Left cardiac atrium (tissue), 4 donors: ENCODE data around the gene TNFSF18. TPM values are rescaled to one million over a fixed set of nuclear protein-coding genes. Genes with fewer than 3 reads are reported as not detected.
A peak's percentile ranks its signal among the peaks of the same experiment; 100 is the strongest.

Source experiments
- ATAC-seq, 2 donors: fragments of 200-7000 bp; cut with Tn5 transposase; one replicate each; pipeline ENCODE4 v1.9.1; 2020; ENCODE audit warnings: mild to moderate bottlenecking in 2 of 2, moderate library complexity in 2 of 2
- DNase-seq: peaks from one replicate; pipeline ENCODE4 v3.0.0-alpha.2; 2020
- intact Hi-C, 2 donors: fragments of 100-400 bp; cut with DNase I; formaldehyde crosslinking; loops; one replicate each; pipeline versions ENCODE4 v1.14.1 to v1.15.1; 2022 to 2023
- total RNA-seq, 2 donors: library from RNA; stranded (reverse); fragmentation: NEBNext Ultra II Directional; extraction: Animal tissue kit (Norgen Biotek cat#: 25700); gene quantifications; one replicate each; pipeline ENCODE4 v1.2.1, GENCODE V29; 2021
- donor health status: DM: no; HTN: yes; CAD: no.
- donor health status: DM: no; HTN: yes; CAD: no; lungs with severe emphysema.
- donor health status: DM: yes; HTN: yes; CAD: no.
- donor health status: Dilated cardiomyopathy.

The TNFSF18 gene
- total RNA-seq, 2 donors from 2014 or later, result 0.15 TPM; not detected in 1

DNA sequence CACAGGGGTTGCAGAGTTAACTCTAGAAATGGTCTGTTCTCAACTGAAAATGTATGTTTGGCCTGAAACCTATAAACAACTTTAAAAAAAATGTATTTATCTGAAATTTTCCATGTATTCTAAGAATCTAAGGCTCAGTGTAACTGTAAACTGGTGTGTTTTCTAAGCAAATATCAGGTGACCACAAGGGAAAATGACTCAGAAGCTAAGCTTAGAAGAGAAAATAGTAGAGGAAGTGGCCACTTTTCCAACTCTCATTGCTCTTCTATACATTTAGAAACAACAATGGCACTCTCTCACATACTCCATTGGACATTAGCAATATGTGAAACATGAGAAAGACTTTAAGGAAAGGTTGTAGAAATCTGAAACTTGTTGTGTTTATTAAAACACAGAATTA, 7.5 kb downstream of the TNFSF18 start:
- ATAC-seq (no peak), DNase-seq (no peak)
- intact Hi-C loops, result no loop called here

DNA sequence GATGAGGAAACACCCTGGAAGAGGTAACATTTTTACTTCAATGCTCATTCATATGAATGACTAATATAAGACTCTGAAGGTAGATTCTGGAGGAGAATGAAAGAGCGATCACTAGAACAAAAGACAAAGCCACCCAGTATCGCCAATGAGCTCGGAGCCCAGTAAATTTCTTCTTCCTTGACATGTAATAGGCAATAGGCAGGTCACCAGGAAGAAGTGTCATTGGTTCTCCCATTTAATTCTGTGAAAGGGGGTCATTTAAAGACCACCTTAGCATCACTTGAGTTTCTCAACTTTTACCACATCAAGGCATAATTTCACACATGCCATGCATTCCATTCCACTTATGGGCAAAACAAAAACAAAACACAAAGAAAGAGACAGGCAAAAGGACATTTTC, 7.9 kb downstream of the TNFSF18 start:
- DNase-seq, result no peak
- intact Hi-C loops, result no loop called here
- ATAC-seq, result no peak

GRCh38 chr1:173039626-173040025, 11.1 kb downstream of the TNFSF18 start:
- no peak for ATAC-seq
- intact Hi-C loops, result no loop called here
- DNase-seq, result no peak

GRCh38 chr1:173038875-173039554, 11.7 kb downstream of the TNFSF18 start:
- intact Hi-C loops, result no loop called here
- ATAC-seq, result no peak
- no peak for DNase-seq

GRCh38 chr1:173024543-173024942, 26.2 kb downstream of the TNFSF18 start:
- no peak for ATAC-seq
- DNase-seq, result no peak
- intact Hi-C loops, result no loop called here

GRCh38 chr1:173023343-173023742, 27.4 kb downstream of the TNFSF18 start:
- ATAC-seq (no peak), DNase-seq (no peak)
- intact Hi-C loops, result no loop called here

DNA sequence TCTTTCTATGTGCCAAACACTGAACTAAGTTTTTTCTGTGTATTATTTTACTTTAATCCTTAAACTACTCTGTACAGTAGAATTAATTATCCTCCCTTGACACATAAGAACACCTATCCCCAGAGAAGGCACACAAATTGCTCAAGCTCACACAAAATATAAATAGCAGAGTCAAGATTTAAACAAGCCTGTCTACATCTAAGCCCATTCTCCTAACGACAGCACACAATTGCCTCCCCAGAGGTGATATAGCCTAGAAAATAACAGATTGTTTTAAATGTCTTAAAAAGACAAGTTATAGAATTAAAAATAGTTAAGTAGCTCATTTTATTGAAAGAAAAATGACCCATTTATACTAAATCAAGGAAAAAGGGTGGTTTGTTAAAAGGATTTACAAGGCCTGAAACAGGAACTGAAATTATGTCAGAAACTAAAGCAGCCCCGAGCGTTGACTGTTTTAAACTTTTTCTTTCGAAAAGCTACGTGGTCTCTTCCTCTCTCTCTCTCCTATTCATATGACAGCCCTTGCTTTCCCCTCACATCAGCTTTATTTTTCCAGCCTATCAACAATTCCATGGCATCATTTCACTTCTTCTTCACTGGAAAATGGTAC, 30.5 kb downstream of the TNFSF18 start:
- intact Hi-C loops, result no loop called here
- ATAC-seq (no peak), DNase-seq (no peak)

- no peak for ATAC-seq
- intact Hi-C loops, result no loop called here
- no peak for DNase-seq
Measured at GRCh38 chr1:173017792-173018191, 32.9 kb downstream of the TNFSF18 start.

DNA sequence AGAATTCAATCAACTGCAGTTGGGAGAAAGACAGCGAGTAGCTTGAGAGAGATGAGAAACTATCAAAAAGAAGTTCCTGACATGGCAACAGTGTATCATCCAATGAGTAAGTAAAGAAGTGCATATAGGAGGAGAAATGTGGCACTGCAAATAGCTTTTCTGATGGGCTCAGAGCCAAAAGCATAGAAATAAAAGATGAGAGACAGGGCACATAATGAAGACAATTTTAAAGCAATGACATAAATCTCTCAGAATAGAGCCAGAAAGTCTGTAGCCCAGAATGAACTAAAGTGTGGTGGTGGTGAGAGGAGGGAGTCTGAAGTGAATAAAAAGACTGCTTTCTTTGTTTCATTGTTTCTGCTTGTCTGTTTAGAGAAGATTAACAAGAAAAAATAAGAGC, 34.3 kb downstream of the TNFSF18 start:
- ATAC-seq (no peak), DNase-seq (no peak)
- intact Hi-C loops, result no loop called here

DNA sequence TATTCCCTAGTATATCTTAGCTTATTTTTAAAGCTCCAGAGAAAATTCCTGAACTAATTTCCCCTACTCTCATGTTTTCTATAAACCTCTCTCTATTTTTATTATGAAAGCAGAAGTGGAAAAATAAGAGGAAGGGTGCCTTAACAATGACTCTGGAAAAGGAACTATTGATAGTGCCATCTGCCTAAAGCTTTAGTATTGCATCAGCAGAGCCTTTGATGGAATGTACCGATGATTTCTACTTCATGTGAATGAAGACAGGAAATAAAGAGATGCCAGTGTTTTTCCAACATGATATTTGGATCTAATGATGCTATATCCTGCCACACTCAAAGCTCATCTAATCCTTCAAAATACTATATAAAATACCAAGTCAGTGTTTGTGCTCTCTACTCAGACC, 35.1 kb downstream of the TNFSF18 start:
- intact Hi-C loops, result no loop called here
- ATAC-seq (no peak), DNase-seq (no peak)

DNA sequence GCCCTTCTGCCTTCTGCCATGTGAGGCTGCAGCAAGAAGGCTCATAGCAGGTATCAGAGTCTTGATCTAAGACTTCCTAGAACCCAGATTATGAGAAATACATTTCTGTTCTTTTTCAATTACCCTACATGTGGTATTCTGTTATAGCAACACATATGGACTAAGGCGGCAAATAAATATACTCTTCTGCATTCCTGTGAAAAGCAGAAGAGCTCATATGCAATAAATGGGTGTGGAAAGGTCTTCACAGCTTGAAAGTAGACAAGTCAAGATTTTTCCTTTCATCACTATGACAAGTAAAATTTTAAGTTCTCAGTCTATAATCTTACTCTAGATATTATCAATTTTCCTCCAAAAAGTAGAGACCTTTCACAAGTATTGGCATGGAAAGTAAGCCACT, 36.6 kb downstream of the TNFSF18 start:
- DNase-seq (no peak), ATAC-seq (no peak)
- intact Hi-C loops, result no loop called here

DNA sequence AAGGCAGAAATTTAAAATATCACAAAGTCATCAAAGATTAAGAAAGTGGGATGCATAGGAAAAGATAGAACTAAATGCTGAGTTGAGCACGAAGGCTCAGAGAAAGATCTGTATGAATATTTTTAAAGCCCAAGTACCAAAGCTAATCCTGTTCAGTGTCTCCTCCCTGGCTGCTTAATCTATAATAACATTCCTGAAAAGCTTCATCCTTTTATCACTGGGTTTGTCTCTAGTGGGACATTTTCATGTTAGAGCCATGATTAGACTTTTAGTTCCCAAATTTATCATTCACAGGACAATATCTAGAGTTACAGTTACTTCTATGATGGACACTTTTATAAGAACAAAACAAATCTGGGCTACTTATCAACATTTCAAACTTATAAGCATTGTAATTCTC, 38.6 kb downstream of the TNFSF18 start:
- intact Hi-C loops, result no loop called here
- ATAC-seq (no peak), DNase-seq (no peak)

- DNase-seq (no peak), ATAC-seq (peak in 1 of 2 donors; percentile 72)
Measured at GRCh38 chr1:173009597-173009996, 41.1 kb downstream of the TNFSF18 start.

GRCh38 chr1:173005196-173005864, 45.4 kb downstream of the TNFSF18 start:
- no peak for DNase-seq
- intact Hi-C loops, result no loop called here
- ATAC-seq, result no peak

More at GRCh38 chr1:173009597-173009996, 41.1 kb downstream of the TNFSF18 start:
- intact Hi-C loops, result no loop called here

GRCh38 chr1:173002891-173003838, 47.6 kb downstream of the TNFSF18 start:
- DNase-seq (peak; percentile 36), ATAC-seq (peak in 1 of 2 donors; percentile 95)
- intact Hi-C loops, result no loop called here

- intact Hi-C loops, result no loop called here
- DNase-seq, result peak; percentile 20
- ATAC-seq, result peak; percentile 61 to 77
Measured at GRCh38 chr1:172999349-172999748, 51.4 kb downstream of the TNFSF18 start.

- intact Hi-C loops, result no loop called here
- ATAC-seq, result no peak
- DNase-seq, result no peak
Measured at GRCh38 chr1:172997941-172998361, 52.8 kb downstream of the TNFSF18 start.

- DNase-seq, result no peak
- no peak for ATAC-seq
- intact Hi-C loops, result no loop called here
Measured at GRCh38 chr1:172993640-172994039, 57.1 kb downstream of the TNFSF18 start.

DNA sequence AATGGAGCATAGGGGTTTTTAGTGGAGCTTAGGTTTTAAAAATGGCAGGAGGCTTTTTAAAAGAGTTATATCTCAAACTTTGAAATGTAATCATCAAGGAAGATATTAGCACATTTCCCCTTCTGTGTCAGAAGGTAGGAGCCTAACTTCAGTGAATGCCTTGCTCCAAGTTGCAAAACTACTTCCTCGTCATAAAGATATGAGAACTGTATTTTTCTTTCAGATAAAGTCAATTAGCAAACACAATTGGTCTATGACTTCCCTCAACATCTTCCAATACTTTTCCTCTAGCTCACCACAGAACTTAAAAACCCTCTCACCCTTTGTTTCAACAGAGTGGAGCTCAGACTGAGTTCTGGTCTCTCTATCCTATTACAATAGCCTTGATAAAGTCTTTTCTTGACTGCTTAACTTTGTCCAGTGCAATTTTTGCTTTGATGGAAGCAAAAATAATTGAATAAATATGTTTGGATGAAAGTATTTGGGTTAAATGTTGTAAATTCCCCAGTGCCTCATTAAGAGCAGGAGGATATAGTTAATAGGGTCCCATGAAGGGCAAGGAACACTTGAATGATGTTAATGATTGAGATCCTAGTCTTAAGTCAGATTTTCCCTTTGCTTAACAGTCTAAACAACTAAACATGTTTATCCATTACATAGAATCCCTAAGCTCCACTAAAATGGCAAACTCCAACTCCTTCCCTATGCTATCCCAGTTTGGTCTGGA, 58.9 kb downstream of the TNFSF18 start:
- DNase-seq (no peak), ATAC-seq (no peak)
- intact Hi-C loops, result no loop called here
